Upper lobe of left lung (tissue), 6 donors: ENCODE results near the gene LAG3. TPM values are rescaled to one million over a fixed set of nuclear protein-coding genes. Genes with fewer than 3 reads are reported as not detected.

Source experiments
- ATAC-seq, 2 donors: fragments of 200-7000 bp; cut with Tn5 transposase; one replicate each; pipeline ENCODE4 v1.9.1; 2022; ENCODE audit warnings: mild to moderate bottlenecking in 2 of 2, moderate library complexity in 2 of 2; ENCODE audit not compliant: low FRiP score in 2 of 2
- DNase-seq, 2 donors: peaks; one replicate each; pipeline ENCODE4 v3.0.0-alpha.2; 2019 to 2020
- H3K27ac ChIP-seq, 4 donors: fragments of 200-600 bp; sonication (generic); one replicate each; pipeline ENCODE4 v1.5.1; 2016 to 2019
- H3K27me3 ChIP-seq, 4 donors: fragments of 200-600 bp; sonication (generic); one replicate each; pipeline ENCODE4 v1.5.1; 2017 to 2019
- H3K36me3 ChIP-seq, 4 donors: fragments of 200-600 bp; sonication (generic); one replicate each; pipeline ENCODE4 v1.5.1; 2016 to 2019
- H3K4me1 ChIP-seq, 4 donors: fragments of 200-600 bp; sonication (generic); one replicate each; pipeline ENCODE4 v1.5.1; 2018 to 2019
- H3K4me3 ChIP-seq, 4 donors: fragments of 200-600 bp; sonication (generic); one replicate each; pipeline ENCODE4 v1.5.1; 2017 to 2019; ENCODE audit warnings: mild to moderate bottlenecking in 2 of 4, moderate library complexity in 1 of 4
- H3K9me3 ChIP-seq, 4 donors: fragments of 200-600 bp; sonication (generic); one replicate each; pipeline ENCODE4 v1.5.1; 2018 to 2019
- CTCF ChIP-seq, 6 experiments: fragments of 450-650 bp in 4 of 6; fragments of 200-600 bp in 2 of 6; sonication (generic) in 2 of 6; IDR thresholded peaks; one replicate each; pipeline ENCODE4 v1.5.1; 2016 to 2019; ENCODE audit warnings: antibody characterized with exemption in 6 of 6
- EP300 ChIP-seq, 4 donors: sonication (generic); formaldehyde crosslinking; IDR thresholded peaks; one replicate each; pipeline ENCODE4 v1.5.1; 2017; ENCODE audit warnings: antibody characterized with exemption in 4 of 4, control low read depth in 2 of 4
- POLR2A ChIP-seq, 4 donors: fragments of 450-650 bp; IDR thresholded peaks; one replicate each; pipeline ENCODE4 v1.5.1; 2016 to 2017; ENCODE audit warnings: antibody characterized with exemption in 4 of 4, mild to moderate bottlenecking in 2 of 4
- POLR2AphosphoS5 ChIP-seq, 2 donors: sonication (generic); formaldehyde crosslinking; IDR thresholded peaks; one replicate each; pipeline ENCODE4 v1.5.1; 2017; ENCODE audit warnings: antibody characterized with exemption in 2 of 2
- WGBS, 2 donors: methylation state at CpG; one replicate each; pipeline ENCODE4 v1.1.5; 2017 to 2018; 5-methylcytosine and 5-hydroxymethylcytosine counted together
- total RNA-seq, 6 donors: library from RNA; depleted of rRNA in 4 of 6; stranded (reverse); fragments of >200 nt in 4 of 6; gene quantifications; one replicate each; pipeline versions ENCODE4 v1.1.0 to v1.2.1, GENCODE V29; 2016 to 2021
- donor health status: DM: no; HTN: no; CAD: no; lungs with moderate emphysema.
- donor health status: DM: no; HTN: yes; CAD: no; lungs with severe emphysema.

LAG3 gene
- total RNA-seq, 6 donors from 2014 or later = 0.46 to 2.6 (median 1.5) TPM

DNA sequence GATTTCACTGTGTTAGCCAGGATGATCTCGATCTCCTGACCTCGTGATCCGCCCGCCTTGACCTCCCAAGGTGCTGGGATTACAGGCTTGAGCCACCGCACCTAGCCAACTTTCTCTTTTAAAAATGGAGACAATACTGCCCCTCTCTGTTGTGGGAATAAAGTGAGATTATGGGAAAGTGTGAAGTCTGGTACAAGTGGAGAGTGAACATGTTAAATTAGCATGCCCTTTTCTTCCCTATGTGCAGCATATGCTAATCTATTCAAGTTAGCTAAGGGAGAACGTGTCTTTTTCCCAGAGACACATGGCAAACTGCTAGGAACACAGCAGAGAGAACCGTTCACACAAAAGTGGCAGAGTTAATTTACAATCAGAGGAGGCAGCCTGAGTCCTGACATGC, 47.0 kb upstream of the LAG3 start:
- no peak overlapping the region for H3K27ac ChIP-seq
- no peaks in the 10 kb centered on the region for H3K27me3 ChIP-seq
- no peaks in the 10 kb centered on the region for H3K9me3 ChIP-seq
- WGBS, 2 donors = 94 to 98% methylated on average over 7 of the region's 7 CpGs
- peaks cover 9 to 19% (median 11%) of the 10 kb centered on the region in 4 donors for H3K4me1 ChIP-seq
- H3K4me3 ChIP-seq = no peak overlapping the region
- no peak for DNase-seq
- no peak for TF ChIP-seq POLR2A (IDR thresholded peaks at IDR 0.05)
- TF ChIP-seq POLR2AphosphoS5 (IDR thresholded peaks at IDR 0.05) = no peak
- TF ChIP-seq EP300 (IDR thresholded peaks at IDR 0.05) = no peak
- no peak for TF ChIP-seq CTCF (IDR thresholded peaks at IDR 0.05)
- H3K36me3 ChIP-seq = peaks cover 11 to 30% (median 27%) of the 10 kb centered on the region in 4 donors
- no peak for ATAC-seq

GRCh38 chr12:6729186-6729585, 43.1 kb upstream of the LAG3 start:
- peaks cover 22 to 61% (median 50%) of the 10 kb centered on the region in 4 donors for H3K36me3 ChIP-seq
- H3K27me3 ChIP-seq = no peaks in the 10 kb centered on the region
- peaks cover 9 to 15% (median 11%) of the 10 kb centered on the region in 4 donors for H3K4me1 ChIP-seq
- ATAC-seq = no peak
- no peak overlapping the region for H3K27ac ChIP-seq
- H3K9me3 ChIP-seq = no peaks in the 10 kb centered on the region
- no peak overlapping the region for H3K4me3 ChIP-seq
- DNase-seq = no peak
- 95 to 97% methylated on average over 9 to 18 of the region's 18 CpGs for WGBS, 2 donors
- TF ChIP-seq CTCF (IDR thresholded peaks at IDR 0.05) (no peak), POLR2AphosphoS5 (IDR thresholded peaks at IDR 0.05) (no peak)

DNA sequence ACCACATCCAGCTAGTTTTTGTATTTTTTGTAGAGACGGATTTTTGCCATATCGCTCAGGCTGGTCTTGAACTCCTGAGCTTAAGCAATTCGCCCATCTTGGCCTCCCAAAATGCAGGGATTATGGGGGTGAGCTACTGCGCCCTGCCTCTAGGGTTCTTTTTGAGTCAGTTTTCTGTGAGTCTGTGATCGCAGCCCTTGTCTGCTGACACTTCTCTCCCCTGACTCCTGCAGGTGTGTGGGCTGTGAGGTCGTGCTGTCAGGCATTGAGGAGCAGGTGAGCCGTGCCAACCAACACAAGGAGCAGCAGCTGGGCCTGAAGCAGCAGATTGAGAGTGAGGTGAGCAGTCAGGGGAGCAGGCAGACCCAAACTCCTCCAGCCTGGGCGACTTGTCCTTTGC, 42.2 kb upstream of the LAG3 start:
- no peak for TF ChIP-seq POLR2AphosphoS5 (IDR thresholded peaks at IDR 0.05)
- no peak for TF ChIP-seq CTCF (IDR thresholded peaks at IDR 0.05)
- TF ChIP-seq EP300 (IDR thresholded peaks at IDR 0.05) = no peak
- TF ChIP-seq POLR2A (IDR thresholded peaks at IDR 0.05) = no peak
- H3K27ac ChIP-seq = no peak overlapping the region
- H3K27me3 ChIP-seq = no peaks in the 10 kb centered on the region
- peaks cover 22 to 67% (median 50%) of the 10 kb centered on the region in 4 donors for H3K36me3 ChIP-seq
- no peak for DNase-seq
- no peaks in the 10 kb centered on the region for H3K9me3 ChIP-seq
- H3K4me3 ChIP-seq = no peak overlapping the region
- ATAC-seq = no peak
- peaks cover under 1 to 8% (median 3%) of the 10 kb centered on the region in 4 donors for H3K4me1 ChIP-seq
- 89 to 97% methylated on average over 7 to 8 of the region's 8 CpGs for WGBS, 2 donors

DNA sequence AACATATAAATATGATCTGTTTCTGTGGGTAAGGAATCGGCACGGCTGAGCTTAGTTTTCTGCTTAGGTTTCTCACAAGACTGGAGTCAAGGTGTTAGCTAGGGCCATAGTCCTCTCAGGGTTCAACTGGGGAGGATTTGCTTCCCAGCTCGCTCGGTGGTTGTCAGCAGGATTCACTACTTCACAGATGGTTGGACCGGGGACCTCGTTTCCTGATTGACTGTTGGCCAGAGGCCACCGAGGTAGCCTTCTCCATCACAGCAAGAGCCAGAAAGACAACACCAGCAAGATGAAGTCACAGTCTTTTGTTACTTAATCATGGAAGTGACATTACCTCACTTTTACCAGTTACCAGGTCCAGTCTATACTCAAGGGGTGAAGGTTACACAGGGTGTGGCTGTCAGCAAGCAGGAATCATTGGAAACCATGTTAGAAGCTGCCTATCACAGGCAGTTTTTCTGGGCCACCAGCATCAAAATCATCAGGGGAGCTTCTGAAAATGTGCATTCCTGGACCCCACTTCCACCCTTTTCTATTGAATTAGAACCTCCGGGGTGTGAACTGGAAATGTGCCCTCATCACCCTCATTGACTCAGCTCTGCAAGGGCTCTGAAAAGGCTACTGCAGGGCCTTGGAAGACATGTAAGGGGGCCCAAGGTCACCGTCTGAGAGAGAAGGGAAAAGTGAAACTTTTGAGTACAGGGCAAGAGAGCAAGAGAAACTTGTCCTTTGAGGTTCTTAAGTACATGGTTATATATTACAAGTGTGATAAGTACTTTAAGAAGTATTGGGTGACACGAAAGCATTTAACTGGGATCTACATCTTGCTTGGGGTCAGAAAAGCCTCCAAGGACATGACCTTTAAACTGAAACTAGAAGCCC, 37.6 kb upstream of the LAG3 start:
- Histone ChIP-seq H3K4me3 (no peak overlapping the region), H3K27me3 (no peaks in the 10 kb centered on the region), H3K4me1 (peaks cover 0 to 10% (median 4%) of the 10 kb centered on the region in 4 donors), H3K9me3 (no peaks in the 10 kb centered on the region), H3K27ac (no peak overlapping the region), H3K36me3 (peaks cover 15 to 43% (median 28%) of the 10 kb centered on the region in 4 donors)
- ATAC-seq = no peak
- WGBS, 2 donors = 59 to 73% methylated on average over 9 to 10 of the region's 10 CpGs
- DNase-seq = no peak
- no peak for TF ChIP-seq POLR2AphosphoS5 (IDR thresholded peaks at IDR 0.05)
- no peak for TF ChIP-seq EP300 (IDR thresholded peaks at IDR 0.05)
- TF ChIP-seq CTCF (IDR thresholded peaks at IDR 0.05) = no peak
- no peak for TF ChIP-seq POLR2A (IDR thresholded peaks at IDR 0.05)
